CD14-positive monocyte (primary cell): ENCODE data around the gene SMG7. TPM values are rescaled to one million over a fixed set of nuclear protein-coding genes. Genes with fewer than 3 reads are reported as not detected.
A peak's percentile ranks its signal among the peaks of the same experiment; 100 is the strongest.

ENCODE experiments used
- DNase-seq, 3 donors: peaks; one replicate each; pipeline ENCODE4 v3.0.0-alpha.2; 2011 to 2022
- H2AFZ ChIP-seq: 2 replicates; pipeline ENCODE4 v1.6.0; 2012; ENCODE audit warnings: mild to moderate bottlenecking, low read depth, low read length, inconsistent platforms; ENCODE audit not compliant: insufficient read depth, poor library complexity, severe bottlenecking
- H3K27ac ChIP-seq, 2 donors: 1 replicate in 1 of 2; 2 replicates in 1 of 2; pipeline ENCODE4 v1.5.1; 2012 to 2013; ENCODE audit warnings: low read length in 2 of 2, control low read depth in 1 of 2, inconsistent platforms in 1 of 2, low read depth in 1 of 2, mild to moderate bottlenecking in 1 of 2
- H3K27me3 ChIP-seq, 2 donors: one replicate each; pipeline versions ENCODE4 v1.6.0 to v1.6.1; 2011 to 2013; ENCODE audit warnings: low read length in 2 of 2; ENCODE audit not compliant: control insufficient read depth in 2 of 2, insufficient read depth in 2 of 2
- H3K36me3 ChIP-seq, 2 donors: replicated peaks in 1 of 2; 1 replicate in 1 of 2; 2 replicates in 1 of 2; pipeline versions ENCODE4 v1.5.1 to v1.6.1; 2012 to 2013; ENCODE audit warnings: low read length in 2 of 2, control low read depth in 1 of 2, inconsistent platforms in 1 of 2, mild to moderate bottlenecking in 1 of 2; ENCODE audit not compliant: insufficient read depth in 2 of 2, control insufficient read depth in 1 of 2
- H3K4me1 ChIP-seq, 2 donors: 1 replicate in 1 of 2; 2 replicates in 1 of 2; pipeline versions ENCODE4 v1.5.1 to v1.6.1; 2012 to 2013; ENCODE audit warnings: low read length in 2 of 2, control low read depth in 1 of 2, inconsistent platforms in 1 of 2, mild to moderate bottlenecking in 1 of 2, moderate library complexity in 1 of 2; ENCODE audit not compliant: insufficient read depth in 2 of 2, control insufficient read depth in 1 of 2
- H3K4me2 ChIP-seq: replicated peaks from 2 replicates; pipeline ENCODE3; 2012; ENCODE audit warnings: low read length, moderate library complexity, mild to moderate bottlenecking; ENCODE audit not compliant: poor library complexity, severe bottlenecking; ENCODE audit errors: extremely low read depth
- H3K4me3 ChIP-seq, 3 experiments: fragments of 200-600 bp in 1 of 3; sonication (generic) in 1 of 3; replicated peaks in 1 of 3; 1 replicate in 2 of 3; 2 replicates in 1 of 3; pipeline ENCODE4 v1.5.1; 2011 to 2013; ENCODE audit warnings: low read length in 3 of 3, mild to moderate bottlenecking in 3 of 3, control low read depth in 2 of 3, low read depth in 2 of 3, inconsistent platforms in 1 of 3, moderate library complexity in 1 of 3
- H3K79me2 ChIP-seq: 2 replicates; pipeline ENCODE4 v1.6.0; 2012; ENCODE audit warnings: mild to moderate bottlenecking, control low read depth, inconsistent platforms, low read length, moderate library complexity; ENCODE audit not compliant: insufficient read depth
- H3K9ac ChIP-seq: 2 replicates; pipeline ENCODE4 v1.6.0; 2017; ENCODE audit warnings: low read length, mild to moderate bottlenecking; ENCODE audit not compliant: insufficient read depth, poor library complexity, severe bottlenecking
- H3K9me3 ChIP-seq, 2 donors: replicated peaks in 1 of 2; 1 replicate in 1 of 2; 2 replicates in 1 of 2; pipeline versions ENCODE4 v1.5.1 to v1.6.1; 2012 to 2013; ENCODE audit warnings: low read length in 2 of 2, control low read depth in 1 of 2; ENCODE audit not compliant: control insufficient read depth in 1 of 2, insufficient read depth in 1 of 2
- H4K20me1 ChIP-seq: 2 replicates; pipeline ENCODE4 v1.6.0; 2012; ENCODE audit warnings: mild to moderate bottlenecking, low read length, control low read depth, moderate library complexity; ENCODE audit not compliant: insufficient read depth
- H3K27ac Mint-ChIP-seq, 7 donors: one replicate each; pipeline ENCODE4 v1.8.0; 2020; ENCODE audit warnings: mild to moderate bottlenecking in 7 of 7, mixed read lengths in 7 of 7, moderate library complexity in 6 of 7, inconsistent platforms in 2 of 7
- H3K27me3 Mint-ChIP-seq, 3 donors: one replicate each; pipeline ENCODE4 v1.8.0; 2021 to 2022; ENCODE audit warnings: low read depth in 3 of 3, mild to moderate bottlenecking in 3 of 3, mixed read lengths in 3 of 3, moderate library complexity in 3 of 3, inconsistent platforms in 1 of 3
- H3K36me3 Mint-ChIP-seq, 2 donors: one replicate each; pipeline ENCODE4 v1.8.0; 2020; ENCODE audit warnings: mixed read lengths in 2 of 2, inconsistent platforms in 1 of 2, mild to moderate bottlenecking in 1 of 2
- H3K4me1 Mint-ChIP-seq: one replicate; pipeline ENCODE4 v1.8.0; 2020; ENCODE audit warnings: mild to moderate bottlenecking, mixed read lengths
- H3K4me3 Mint-ChIP-seq, 2 donors: one replicate each; pipeline ENCODE4 v1.8.0; 2020; ENCODE audit warnings: mild to moderate bottlenecking in 2 of 2, mixed read lengths in 2 of 2, moderate library complexity in 1 of 2
- H3K9me3 Mint-ChIP-seq, 7 donors: one replicate each; pipeline ENCODE4 v1.8.0; 2020 to 2022; ENCODE audit warnings: mixed read lengths in 7 of 7, mild to moderate bottlenecking in 6 of 7, moderate library complexity in 6 of 7, inconsistent platforms in 2 of 7
- WGBS: methylation state at CpG from one replicate; pipeline ENCODE4 v1.1.5; 2013; ENCODE audit warnings: missing lambda C conversion rate; ENCODE audit not compliant: insufficient coverage; 5-methylcytosine and 5-hydroxymethylcytosine counted together
- intact Hi-C, 2 donors: fragments of 100-400 bp; cut with micrococcal nuclease; formaldehyde crosslinking; loops; one replicate each; pipeline versions ENCODE4 v1.15.0 to v1.15.1; 2023
- polyA plus RNA-seq, 3 donors: library from polyadenylated mRNA; depleted of rRNA in 1 of 3; unstranded in 2 of 3; stranded (reverse) in 1 of 3; fragments of 300-500 nt in 2 of 3; fragments of >200 nt in 1 of 3; fragmentation: Illumina TruSeq in 2 of 3; gene quantifications; 1 replicate in 2 of 3; 2 replicates in 1 of 3; pipeline ENCODE4 v1.2.3, GENCODE V29; 2012 to 2021
- TF ChIP-seq, protein P1 (sequence below): fragments of 200-600 bp; IDR thresholded peaks from one replicate; pipeline ENCODE4 v1.8.0; 2022; ENCODE audit warnings: antibody characterized with exemption, mild to moderate bottlenecking

SMG7 gene
- polyA plus RNA-seq, 3 donors = 11.5 to 31.3 (median 19.4) TPM

DNA sequence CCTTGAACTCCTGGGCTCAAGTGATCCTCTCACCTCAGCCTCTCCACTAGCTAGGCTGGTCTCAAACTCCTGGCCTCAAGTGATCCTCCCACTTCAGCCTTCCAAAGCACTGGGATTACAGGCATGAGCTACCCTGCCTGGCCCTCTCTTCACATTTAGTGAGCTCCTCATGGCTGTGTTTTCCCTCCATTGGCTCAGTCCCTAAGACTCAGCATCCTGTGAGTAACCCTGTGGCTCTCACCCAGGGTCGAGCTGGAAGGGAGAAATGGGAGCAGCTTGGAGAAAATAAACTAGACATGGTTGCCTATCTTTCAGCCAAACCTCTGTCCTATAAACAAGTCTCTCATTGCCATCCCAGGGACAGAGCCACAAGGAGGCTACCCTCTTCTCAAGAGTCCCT lies 100.4 kb downstream of the SMG7 start:
- Histone ChIP-seq H3K9me3 (no peaks in the 10 kb centered on the region), H3K4me1 (peaks cover 35 to 38% of the 10 kb centered on the region in 2 donors), H4K20me1 (peaks cover 100% of the 10 kb centered on the region), H3K4me2 (no peak overlapping the region), H3K36me3 (peaks cover 93 to 97% of the 10 kb centered on the region in 2 donors), H3K27ac (peak overlapping the region in 1 of 2 donors; percentile 68), H3K79me2 (peaks cover 77% of the 10 kb centered on the region), H3K27me3 (no peaks in the 10 kb centered on the region), H3K9ac (no peak overlapping the region), H3K4me3 (no peak overlapping the region), H2AFZ (no peak overlapping the region)
- intact Hi-C loops = no loop called here
- peaks cover 39% of the 10 kb centered on the region for H3K4me1 Mint-ChIP-seq
- H3K27ac Mint-ChIP-seq = peak overlapping the region in 6 of 7 donors; percentile 9 to 84 (median 46)
- DNase-seq = no peak
- H3K9me3 Mint-ChIP-seq = no peaks in the 10 kb centered on the region
- no peak overlapping the region for H3K4me3 Mint-ChIP-seq
- WGBS = no CpG with 5 or more reads among the region's 1 CpG
- no peaks in the 10 kb centered on the region for H3K27me3 Mint-ChIP-seq
- peaks cover 91 to 98% of the 10 kb centered on the region in 2 donors for H3K36me3 Mint-ChIP-seq
- TF ChIP-seq, protein P1, sequence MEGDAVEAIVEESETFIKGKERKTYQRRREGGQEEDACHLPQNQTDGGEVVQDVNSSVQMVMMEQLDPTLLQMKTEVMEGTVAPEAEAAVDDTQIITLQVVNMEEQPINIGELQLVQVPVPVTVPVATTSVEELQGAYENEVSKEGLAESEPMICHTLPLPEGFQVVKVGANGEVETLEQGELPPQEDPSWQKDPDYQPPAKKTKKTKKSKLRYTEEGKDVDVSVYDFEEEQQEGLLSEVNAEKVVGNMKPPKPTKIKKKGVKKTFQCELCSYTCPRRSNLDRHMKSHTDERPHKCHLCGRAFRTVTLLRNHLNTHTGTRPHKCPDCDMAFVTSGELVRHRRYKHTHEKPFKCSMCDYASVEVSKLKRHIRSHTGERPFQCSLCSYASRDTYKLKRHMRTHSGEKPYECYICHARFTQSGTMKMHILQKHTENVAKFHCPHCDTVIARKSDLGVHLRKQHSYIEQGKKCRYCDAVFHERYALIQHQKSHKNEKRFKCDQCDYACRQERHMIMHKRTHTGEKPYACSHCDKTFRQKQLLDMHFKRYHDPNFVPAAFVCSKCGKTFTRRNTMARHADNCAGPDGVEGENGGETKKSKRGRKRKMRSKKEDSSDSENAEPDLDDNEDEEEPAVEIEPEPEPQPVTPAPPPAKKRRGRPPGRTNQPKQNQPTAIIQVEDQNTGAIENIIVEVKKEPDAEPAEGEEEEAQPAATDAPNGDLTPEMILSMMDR = no peak

DNA sequence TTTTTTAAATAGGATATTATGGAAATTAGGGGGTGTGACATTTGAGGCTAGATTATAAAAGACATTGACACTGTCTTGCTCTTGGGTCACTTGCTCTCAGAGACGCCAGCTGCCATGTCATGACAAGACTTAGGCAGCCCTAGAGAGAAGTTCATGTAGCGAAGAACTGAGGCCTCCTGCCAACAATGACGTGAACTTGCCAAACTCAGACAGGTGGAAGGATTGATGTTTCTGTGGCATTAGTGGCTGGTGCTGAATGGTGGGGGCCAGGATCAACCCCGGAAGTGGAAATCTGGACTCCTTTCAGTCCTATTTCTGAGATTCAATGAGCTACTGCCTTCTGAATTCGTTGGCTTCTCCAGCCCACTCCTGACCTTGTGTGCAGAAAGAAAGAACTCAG lies 103.3 kb downstream of the SMG7 start:
- peak overlapping the region in 6 of 7 donors; percentile 14 to 75 (median 37) for H3K27ac Mint-ChIP-seq

More for the DNA sequence above, 103.3 kb downstream of the SMG7 start:
- H3K79me2 ChIP-seq = peaks cover 94% of the 10 kb centered on the region
- no peaks in the 10 kb centered on the region for H3K27me3 ChIP-seq
- H4K20me1 ChIP-seq = peaks cover 99% of the 10 kb centered on the region
- DNase-seq = no peak
- H3K9me3 Mint-ChIP-seq = peaks cover 0 to under 1% (median 0%) of the 10 kb centered on the region in 7 donors
- H2AFZ ChIP-seq = no peak overlapping the region
- intact Hi-C loops = loop anchor here in 1 of 2 donors (5.0 kb wide), 1 partner anchor 37 kb away; no protein-coding TSS in a partner anchor
- no peaks in the 10 kb centered on the region for H3K27me3 Mint-ChIP-seq
- no peak overlapping the region for H3K4me3 Mint-ChIP-seq
- no peak overlapping the region for H3K9ac ChIP-seq
- H3K9me3 ChIP-seq = no peaks in the 10 kb centered on the region
- TF ChIP-seq, protein P1 = no peak
- H3K4me1 Mint-ChIP-seq = peaks cover 37% of the 10 kb centered on the region
- no peak overlapping the region for H3K4me2 ChIP-seq
- H3K4me1 ChIP-seq = peaks cover 34 to 38% of the 10 kb centered on the region in 2 donors
- H3K27ac ChIP-seq = peak overlapping the region in 1 of 2 donors; percentile 37
- no peak overlapping the region for H3K4me3 ChIP-seq
- peaks cover 85 to 96% of the 10 kb centered on the region in 2 donors for H3K36me3 Mint-ChIP-seq
- WGBS = 100% methylated on average over 5 of the region's 5 CpGs
- peaks cover 85 to 88% of the 10 kb centered on the region in 2 donors for H3K36me3 ChIP-seq
